Measurements from ENCODE around the gene HABP4.

The HABP4 gene

DNA sequence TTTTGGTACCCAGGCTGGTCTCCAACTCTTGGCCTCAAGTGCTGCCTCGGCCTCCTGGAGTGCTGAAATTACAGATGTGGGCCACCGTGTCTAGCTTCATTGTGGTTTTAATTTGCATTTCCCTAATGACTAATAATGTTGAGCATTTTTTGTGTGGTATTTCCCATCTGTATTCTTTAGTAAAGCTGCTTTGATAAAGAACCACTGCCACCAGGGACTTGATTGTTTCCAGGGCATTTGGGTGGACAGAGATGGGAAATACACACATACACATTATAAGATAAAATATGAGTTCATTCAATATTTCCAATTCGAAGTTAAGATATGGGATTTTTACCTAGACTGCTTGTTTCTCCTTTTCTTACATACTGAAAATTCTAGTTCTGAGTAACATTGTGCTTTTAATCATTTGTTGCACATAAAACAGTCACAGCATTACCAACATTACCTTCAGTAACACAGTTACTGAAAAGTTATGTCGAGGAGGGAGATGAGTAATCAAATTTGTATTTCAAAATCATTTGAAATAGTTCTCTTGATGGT lies 28.9 kb downstream of the HABP4 start:
- no peak for DNase-seq

DNA sequence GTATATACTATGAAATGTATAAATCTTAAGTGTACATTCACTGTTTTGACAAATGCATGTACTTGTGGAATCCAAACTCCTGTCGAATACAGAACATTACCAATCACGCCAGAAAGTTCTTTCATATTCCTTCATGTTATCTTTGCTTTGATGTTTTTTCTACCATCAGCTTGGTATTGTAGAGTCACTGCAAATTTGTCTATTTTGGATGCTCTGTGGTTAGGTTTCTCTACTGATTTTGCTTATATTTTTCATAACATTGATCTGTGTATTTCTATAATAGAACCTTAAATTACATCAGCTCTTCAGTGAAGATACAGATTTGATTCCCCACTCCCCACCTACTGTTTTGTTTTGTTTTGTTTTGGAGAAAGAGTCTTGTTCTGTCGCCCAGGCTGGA lies 30.8 kb downstream of the HABP4 start:
- no peak for DNase-seq

DNA sequence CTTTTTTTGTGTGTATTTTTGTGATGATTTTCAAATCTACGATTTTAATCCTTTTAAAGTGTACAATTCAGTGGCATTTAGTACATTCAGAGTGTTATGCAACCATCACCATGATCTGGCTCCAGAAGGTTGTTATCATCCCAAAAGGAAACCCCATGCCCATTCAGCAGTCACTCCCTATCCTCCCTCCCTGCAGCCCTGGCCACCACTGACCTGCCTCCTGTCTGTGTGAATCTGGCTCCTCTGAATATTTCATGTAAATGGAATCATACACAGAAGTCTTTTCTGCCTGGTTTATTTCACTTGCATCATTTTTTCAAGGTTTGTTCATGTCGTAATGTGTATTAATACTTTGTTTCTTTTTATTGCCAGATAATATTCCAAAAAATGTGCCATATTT lies 32.5 kb downstream of the HABP4 start:
- DNase-seq, result no peak

DNA sequence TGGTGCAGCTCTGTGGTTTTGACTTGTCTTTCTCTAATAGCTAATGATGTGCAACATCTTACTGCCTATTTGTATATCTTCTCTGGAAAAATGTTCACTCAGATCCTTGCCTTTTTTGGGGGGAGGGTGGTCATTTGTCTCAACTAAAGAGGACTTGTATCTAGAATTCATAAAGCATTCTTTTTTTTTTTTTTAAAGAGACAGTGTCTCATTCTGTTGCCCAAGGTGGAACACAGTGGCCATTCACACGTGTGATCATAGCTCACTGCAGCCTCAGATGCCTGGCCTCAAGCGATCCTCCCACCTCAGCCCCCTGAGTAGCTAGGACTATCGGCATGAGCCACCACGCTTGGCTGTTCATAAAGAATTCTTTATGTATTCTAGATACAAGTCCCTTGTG lies 33.2 kb downstream of the HABP4 start:
- no peak for DNase-seq

DNA sequence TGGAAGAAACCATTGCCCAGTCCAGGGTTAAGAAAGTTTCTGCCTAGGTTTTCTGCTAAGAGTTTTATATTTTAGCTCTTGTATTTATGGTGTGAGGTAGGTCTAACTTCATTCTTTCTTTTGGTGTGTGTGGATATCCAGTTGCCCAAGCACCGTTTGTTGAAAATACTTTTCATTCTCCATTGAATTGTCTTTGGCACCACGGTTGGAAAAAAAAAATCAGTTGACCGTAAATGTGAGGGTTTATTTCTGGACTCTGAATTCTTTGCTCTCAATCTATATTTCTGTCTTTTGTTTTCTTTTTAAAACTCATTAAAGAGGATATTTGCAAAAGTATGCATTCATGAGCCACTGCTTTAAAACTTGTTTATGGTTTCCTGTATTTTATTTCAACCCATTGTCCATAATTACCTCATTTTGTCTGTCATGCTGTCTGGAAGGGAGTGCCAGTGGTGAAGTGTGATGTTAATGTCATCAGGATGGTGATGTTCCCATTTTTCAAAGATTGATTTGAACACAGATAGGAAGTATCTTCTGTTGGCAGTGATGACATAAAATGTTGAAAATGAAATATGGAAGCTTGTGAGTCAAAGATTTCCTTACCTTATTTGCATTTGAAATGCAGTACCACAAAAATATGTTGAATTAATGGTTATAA lies 33.9 kb downstream of the HABP4 start:
- DNase-seq, result no peak

DNA sequence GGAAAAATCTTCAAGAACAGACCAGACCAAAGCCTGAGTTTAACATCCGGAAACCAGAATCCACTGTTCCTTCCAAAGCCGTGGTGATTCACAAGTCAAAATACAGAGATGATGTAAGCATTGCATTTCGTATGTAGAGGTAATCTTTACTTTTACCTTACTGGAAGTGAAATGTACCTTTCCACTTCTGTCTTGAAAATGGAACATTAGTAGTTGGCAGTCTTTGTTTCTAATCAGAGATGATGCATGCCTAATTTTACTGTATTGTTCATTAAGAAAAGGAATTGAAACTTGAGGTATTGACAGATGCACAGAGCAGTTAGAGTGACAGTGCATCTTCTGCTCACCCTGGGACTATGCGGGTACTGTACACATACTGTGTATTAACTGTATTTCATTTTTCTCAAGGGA lies 34.6 kb downstream of the HABP4 start:
- no peak for DNase-seq

DNA sequence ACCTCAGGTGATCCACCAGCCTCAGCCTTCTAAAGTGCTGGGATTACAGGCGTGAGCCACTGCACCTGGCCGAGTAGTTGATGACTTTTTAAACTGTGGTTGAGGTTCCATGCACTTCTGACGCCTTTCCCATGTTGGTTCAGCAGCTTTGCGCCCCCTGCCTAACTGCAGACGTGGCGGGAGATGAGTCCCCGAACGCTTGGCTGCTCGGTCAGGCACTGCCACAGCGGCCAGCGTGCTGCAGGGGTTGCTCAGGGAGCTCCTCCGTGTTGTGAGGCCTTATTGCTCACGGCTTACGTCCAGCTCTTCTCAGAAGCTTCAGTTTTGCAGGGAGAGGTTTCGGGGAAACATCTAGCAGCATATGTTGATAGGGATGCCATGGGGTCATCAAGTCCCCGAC lies 35.3 kb downstream of the HABP4 start:
- DNase-seq, result no peak

DNA sequence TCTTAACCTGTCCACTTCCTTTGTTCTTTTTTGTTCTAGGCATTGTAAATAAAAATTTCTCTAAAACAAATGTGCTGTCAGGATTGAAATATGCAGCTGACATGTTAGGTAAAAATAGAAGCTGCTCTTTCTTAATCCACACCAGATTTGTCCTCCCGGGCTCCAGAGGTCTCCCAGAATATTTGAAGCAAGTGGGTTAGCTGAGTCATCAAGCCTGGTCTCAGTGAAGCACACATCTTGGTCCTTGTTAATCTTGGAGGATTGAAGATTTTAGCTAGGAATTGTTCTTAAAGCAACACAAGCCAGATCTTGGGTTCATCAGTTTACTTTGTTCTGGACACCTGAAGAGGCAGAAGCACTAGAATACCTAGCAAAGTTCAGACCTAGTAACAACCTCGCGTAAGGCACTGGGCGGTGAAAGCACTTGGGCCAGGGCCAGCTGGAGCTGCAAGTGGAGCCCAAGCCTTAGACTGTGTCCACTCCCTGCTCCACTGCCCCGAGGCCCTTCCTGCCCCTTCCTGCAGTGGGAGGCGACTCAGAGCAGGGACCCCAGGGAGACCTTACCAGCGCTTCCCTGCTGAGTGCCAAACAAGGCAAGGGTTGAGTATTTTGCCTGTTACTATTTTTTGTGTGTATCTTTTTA lies 36.5 kb downstream of the HABP4 start:
- no peak for DNase-seq

DNA sequence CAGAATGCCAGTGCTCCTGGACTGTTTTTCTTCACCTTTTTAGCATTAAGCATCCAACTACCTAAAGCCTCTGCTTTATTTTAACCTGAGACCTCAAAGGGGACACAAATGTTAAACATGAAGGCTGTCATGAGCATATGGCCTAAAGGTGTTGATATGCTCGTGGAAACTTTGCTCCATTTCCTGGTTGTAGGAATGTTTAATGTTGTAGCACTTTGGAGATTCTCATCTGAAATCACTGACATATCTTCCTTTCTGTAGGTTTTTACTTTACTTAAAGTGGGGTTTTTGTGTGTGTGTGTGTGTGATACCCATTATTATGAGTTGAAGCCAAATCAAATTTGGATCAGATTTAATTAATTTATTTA lies 37.0 kb downstream of the HABP4 start:
- DNase-seq, result no peak

DNA sequence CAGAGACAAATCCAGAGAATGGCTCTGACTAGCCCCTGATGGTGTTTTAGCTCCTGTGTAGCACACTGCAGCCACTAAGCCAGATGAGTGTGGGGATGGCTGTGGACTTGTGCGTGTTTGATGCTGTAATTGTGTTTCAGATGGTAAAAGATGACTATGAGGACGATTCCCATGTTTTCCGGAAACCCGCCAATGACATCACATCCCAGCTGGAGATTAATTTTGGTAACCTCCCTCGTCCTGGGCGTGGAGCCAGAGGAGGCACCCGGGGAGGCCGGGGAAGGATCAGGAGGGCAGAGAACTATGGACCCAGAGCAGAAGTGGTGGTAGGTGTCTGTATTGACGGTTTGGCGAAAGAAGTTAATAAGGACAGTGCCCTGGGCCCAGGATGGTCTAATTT lies 38.0 kb downstream of the HABP4 start:
- DNase-seq, result no peak

DNA sequence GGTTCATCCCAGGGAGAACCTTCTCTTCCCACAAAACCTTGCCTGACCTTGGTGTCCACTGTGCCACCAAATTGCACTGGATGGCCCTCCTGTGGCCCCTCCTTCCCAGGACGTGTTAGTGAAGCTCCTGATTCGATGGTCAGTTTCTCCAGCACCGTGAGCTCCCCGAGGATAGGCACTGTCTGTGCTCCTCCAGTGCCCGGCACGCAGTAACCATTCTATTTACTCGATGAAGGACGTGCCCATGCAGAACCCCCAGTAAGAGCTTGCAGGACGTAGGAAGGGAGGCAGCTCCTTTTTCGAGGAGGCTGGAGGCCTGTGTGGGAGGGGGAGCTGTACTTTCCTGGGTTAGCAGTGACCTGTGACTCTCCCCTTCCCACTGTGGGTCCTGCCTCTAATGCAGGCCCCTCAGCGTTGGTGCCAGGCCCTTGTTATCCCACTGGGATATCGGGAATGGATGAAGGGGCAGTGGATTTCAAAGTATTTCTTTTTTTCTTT lies 39.6 kb downstream of the HABP4 start:
- no peak for DNase-seq

DNA sequence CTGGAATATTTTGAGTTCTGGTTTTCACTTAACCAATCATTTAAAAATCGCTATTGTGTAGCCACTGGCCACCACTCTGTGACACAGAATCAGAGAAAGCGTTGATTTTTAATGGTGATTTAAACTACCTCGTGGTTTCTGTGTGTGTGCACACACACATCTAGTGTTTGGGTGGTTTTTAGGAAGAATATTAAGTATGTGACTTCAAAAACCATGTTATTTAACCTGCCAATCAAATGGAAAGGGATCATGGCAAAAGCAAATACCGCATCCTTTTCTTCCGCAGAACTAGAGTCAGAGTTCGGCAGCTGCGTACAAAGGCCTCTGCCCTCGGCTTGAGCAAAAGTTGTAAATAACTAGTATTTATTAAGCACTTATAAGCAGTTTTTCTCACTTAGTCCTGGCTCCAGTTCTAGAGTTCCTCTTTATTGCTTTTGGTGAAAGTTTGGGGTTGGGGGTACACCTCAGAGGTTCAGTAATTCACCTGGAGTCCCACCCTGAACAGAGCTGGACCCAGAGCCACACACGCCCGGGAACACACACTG lies 40.6 kb downstream of the HABP4 start:
- DNase-seq, result no peak

DNA sequence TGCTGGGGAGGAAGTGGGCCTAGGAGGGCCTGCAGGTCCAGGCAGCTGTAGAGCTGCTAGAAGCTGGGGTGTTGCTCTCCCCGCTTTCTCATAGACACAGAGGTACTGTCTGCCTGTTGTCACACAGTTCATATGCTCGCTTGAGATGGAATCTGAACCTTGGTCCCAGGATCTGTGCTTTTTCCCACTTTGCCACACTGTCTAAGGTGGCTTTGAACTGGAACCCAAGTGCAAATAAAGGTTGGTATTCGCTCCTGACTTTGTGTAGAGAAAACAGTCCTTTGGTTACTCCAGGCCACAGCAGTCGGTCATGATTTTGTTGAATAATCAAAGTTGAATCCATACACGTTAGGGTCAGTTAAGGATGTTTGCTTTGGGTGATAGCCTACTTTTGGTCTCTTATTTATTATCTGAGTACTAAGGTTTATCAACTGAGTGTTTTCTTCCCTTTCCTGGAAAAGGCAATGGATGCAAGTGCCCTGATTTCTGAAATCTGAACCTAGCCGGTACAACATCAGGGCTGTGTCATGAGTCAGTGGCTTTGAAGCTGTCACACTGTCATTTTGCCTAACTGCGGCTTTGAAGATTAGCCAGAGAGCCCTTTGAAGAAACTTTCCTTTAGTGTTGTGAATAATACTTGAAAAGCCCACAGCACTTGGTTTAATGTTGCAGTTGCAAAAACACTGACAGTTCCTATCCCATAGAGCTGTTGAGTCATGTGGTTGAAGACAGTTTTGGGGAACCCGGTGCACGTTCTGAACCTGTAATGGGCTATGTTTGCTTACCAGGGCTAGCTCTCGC lies 41.3 kb downstream of the HABP4 start:
- DNase-seq, result no peak

DNA sequence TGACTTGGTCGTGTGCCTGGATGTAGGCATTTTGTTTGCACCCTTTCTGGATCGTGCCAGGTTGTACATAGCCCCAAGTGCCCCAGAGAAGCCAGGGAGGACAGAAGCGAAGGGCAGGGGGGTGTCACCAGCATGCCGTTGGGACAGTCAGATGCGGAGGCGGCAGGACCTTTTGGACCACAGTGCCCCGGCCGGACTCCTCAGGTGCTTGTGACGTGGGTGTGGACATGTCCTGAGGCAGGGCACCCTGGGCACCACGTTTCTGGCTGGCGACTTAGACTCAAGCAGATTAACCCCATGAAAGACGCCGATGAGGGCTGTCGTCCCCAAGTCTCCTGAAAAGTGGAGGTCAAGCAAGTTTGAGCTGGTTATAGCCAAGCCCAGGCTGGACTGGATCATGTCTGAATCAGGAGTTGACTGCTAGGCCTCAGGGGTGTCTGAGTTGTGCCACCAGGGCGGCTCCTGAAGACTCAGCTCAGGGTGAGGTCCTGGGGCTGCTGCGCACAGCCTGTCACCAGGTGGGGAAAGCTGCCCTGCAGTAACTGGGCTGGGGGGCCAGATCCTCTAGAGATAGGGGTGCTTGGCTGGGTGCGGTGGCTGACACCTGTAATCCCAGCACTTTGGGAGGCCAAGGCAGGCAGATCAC lies 42.0 kb downstream of the HABP4 start:
- no peak for DNase-seq

DNA sequence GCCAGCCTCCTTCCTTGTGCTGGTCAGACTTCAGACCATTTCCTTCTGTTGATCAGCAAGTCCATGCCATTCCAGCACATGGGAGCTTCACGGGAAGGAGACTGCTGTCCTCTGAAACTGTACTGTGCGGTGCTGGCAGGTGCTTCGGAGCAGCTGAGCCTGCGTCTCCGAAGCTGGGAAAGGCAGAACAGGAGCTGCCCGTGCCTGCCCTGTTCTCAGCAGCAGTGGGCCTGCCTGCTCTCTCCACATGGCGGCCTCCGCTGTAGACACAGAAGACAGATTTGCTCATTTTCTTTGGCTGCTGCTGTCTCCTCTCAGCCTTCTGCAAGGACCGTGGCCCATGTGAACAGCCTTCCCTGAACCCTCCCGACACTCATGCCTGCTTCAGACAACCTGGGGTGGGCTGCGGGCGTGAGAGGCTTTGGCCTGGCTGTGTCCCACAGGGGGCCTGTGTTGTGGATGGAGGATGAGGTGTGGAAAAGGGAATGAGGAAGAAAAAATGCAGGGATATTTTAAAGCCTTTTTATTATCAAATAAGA lies 43.1 kb downstream of the HABP4 start:
- DNase-seq, result no peak

DNA sequence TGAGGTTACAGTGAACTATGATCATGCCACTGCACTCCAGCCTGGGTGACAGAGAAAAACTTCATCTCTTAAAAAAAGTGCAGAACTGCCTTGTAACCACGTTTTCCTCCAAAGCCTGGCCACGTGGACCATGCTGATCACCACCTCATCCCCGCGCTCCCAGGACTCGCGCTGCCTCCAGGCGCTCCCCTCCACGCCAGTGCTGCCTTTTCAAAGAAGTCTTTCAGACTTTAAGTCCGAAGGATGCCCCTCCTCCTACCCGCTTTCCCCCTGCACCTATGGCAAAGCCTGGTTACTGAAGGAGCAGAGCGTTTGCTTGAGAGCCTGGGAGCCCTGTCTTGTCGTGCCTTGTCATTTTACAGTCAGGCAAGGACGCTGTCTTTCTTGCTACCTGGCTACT lies 43.8 kb downstream of the HABP4 start:
- no peak for DNase-seq

DNA sequence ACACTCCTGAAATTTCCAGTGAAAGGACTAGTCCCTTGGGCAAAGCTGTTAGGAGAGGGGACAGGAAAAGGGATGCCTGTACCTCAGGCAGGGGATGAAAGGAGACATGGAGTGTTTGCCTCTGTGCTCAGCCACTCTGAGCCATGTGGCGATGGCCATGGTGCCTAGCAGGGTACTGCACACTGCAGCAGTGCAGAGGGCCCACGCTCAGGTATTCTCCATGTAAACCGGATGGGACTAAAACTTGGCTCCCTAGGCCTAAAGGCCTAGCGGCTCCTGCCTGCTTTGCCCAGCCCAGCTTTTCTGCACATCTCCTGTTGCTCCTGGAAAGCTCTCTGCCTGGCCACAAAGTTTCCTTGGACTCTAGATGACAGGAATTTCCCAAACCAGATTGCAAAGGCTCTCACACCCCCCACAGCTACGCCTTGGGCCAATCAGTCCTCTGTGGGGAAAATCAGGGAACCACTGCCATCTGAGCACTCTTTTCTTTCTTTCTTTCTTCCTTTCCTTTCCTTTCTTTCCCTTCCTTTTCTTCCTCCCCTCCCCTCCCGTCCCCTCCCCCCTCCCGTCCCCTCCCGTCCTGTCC lies 44.3 kb downstream of the HABP4 start:
- DNase-seq, result no peak

DNA sequence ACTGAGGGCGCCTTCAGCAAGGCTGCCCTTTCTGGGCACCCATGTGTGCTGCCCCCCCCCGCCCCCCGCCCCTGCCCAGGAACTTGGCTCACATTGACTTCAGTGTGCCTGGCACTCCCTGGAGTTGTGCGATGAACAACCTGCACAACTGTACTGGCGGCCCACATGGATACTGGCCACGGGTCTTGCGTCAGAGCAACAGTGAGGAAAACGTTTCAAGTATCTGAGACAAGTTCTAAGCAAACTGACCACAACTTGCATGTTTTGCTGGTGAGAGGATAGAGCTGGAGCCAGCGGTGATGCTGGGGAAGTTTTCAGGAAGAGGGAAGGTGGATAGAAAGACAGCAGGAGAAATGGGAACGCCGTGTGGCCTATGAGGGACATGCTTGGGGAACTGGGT lies 45.4 kb downstream of the HABP4 start:
- DNase-seq, result no peak

DNA sequence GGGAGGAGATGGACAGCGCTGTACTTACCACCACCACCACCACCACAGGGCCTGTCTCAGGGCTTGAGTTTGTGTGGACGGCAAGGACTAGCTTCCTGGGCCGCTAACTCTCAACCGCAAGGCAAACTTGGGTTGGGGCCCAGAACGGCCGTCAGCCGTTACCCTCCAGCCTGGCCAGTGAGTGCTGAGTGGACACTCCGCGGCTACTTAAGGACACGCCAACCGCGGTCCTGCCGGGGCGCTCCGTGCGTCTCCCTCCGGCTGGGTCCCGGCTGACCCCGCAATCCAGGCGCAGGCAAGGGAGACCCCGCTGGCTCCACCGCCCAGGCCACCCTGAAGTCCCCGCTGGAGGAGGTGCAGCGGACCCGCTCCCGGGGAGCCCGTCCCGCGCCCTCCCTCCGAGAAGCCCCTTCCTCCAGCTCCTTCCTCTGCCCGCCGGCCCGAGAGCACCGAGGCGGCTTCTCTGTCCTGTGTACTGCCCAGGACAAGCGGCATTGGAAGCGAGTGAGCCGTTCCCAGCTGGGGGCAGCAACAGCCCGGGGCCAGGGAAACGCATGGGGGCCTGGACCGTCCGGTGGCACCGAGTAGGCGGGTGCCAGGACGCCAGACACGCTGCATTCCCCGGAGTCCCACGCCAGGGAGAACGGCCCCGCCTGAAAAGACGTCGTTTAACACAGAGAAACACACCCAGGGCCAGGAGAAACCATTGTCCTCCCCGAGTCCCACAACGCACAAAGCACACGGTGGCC lies 46.6 kb downstream of the HABP4 start:
- DNase-seq, result no peak

DNA sequence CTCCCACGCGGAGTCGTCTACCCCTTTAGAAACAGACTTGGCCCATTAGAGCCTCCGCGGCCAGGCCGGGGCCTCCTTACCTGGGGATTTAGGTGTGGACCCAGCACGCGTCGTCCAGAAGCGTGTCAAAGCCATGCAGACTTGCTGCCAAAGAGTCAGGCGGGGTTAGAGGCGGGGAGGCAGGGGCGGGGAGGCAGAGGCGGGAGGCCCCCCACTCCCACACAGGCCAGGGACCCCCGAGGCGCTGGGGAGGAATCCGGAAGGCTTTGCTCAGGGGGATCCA lies 47.1 kb downstream of the HABP4 start:
- DNase-seq, result no peak

DNA sequence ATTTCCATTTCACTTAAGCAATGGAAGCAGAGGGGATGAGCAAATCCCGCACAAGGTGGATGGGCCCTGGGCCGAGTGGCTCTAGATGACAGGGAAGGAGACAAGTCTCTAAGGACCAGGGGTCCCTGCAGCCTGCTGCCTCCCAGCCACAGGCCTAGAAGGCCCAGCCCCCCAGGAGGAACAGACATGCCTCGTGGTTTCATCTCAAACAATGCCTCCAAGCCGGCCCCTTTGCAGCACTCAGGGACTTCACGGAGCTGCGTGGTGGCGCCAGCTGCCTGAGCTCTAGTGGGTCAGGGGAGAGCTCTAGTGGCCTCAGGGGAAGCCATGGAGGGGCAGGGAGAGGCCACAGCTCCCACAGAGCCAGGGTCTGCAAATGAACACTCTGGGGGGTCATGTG lies 48.8 kb downstream of the HABP4 start:
- no peak for DNase-seq

DNA sequence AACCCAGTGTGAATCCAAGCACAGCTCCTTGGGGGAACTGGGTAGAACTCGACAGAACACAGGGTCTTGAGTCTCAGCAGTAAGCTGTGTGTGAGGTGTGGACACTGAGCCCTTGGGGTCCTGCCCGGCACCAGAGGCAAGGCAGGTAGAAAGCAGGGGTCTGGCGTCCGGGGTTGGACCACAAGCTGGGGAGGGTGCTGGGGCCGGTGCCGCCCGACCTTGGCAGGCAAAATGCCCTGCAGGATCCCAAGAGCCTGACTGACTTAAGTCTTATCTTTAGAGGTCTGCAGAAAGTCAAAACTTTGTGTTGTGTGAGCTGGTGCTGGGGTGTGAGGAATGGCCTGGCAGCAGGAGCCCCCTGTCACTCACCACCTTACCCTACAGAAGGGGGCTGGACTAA lies 49.3 kb downstream of the HABP4 start:
- DNase-seq, result no peak
